NT2/D1 (cell line): ENCODE data around the gene CALHM5.

Experiments used
- YY1 ChIP-seq: IDR thresholded peaks from 2 replicates; pipeline ENCODE4 v1.6.1; 2011; ENCODE audit not compliant: insufficient read length, insufficient read depth
- ZNF274 ChIP-seq: IDR thresholded peaks from 2 replicates; pipeline ENCODE4 v1.6.1; 2011; ENCODE audit warnings: mild to moderate bottlenecking, low read depth, low read length

- TF ChIP-seq ZNF274 (no peak), YY1 (no peak)
Measured at GRCh38 chr6:116530436-116530835, 19.0 kb downstream of the CALHM5 start.
